GM12875 (cell line): Measurements from ENCODE around the gene RSBN1L.

Experiments
- H3K4me3 ChIP-seq: one replicate; pipeline ENCODE4 v1.5.1; 2011; ENCODE audit warnings: low read depth, low read length, control low read depth
- TF ChIP-seq, protein P1 (sequence below): IDR thresholded peaks from 2 replicates; pipeline ENCODE4 v1.5.1; 2011; ENCODE audit warnings: low read depth, mild to moderate bottlenecking, control low read depth, inconsistent platforms, low read length, moderate library complexity, borderline replicate concordance; ENCODE audit not compliant: insufficient read depth

RSBN1L gene

GRCh38 chr7:77746164-77746823, 50.0 kb downstream of the RSBN1L start:
- TF ChIP-seq, protein P1, sequence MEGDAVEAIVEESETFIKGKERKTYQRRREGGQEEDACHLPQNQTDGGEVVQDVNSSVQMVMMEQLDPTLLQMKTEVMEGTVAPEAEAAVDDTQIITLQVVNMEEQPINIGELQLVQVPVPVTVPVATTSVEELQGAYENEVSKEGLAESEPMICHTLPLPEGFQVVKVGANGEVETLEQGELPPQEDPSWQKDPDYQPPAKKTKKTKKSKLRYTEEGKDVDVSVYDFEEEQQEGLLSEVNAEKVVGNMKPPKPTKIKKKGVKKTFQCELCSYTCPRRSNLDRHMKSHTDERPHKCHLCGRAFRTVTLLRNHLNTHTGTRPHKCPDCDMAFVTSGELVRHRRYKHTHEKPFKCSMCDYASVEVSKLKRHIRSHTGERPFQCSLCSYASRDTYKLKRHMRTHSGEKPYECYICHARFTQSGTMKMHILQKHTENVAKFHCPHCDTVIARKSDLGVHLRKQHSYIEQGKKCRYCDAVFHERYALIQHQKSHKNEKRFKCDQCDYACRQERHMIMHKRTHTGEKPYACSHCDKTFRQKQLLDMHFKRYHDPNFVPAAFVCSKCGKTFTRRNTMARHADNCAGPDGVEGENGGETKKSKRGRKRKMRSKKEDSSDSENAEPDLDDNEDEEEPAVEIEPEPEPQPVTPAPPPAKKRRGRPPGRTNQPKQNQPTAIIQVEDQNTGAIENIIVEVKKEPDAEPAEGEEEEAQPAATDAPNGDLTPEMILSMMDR, result no peak
- no peak overlapping the region for H3K4me3 ChIP-seq

- TF ChIP-seq, protein P1, result no peak
- H3K4me3 ChIP-seq, result no peak overlapping the region
These were observed 50.5 kb downstream of the RSBN1L start for GRCh38 chr7:77746824-77747165.

GRCh38 chr7:77747178-77747577, 50.9 kb downstream of the RSBN1L start:
- TF ChIP-seq, protein P1, result no peak
- H3K4me3 ChIP-seq, result no peak overlapping the region

GRCh38 chr7:77747718-77748117, 51.5 kb downstream of the RSBN1L start:
- no peak overlapping the region for H3K4me3 ChIP-seq
- TF ChIP-seq, protein P1, result no peak

- TF ChIP-seq, protein P1, result no peak
These were observed 55.8 kb downstream of the RSBN1L start for GRCh38 chr7:77752016-77752415.

GRCh38 chr7:77753173-77753572, 56.9 kb downstream of the RSBN1L start:
- H3K4me3 ChIP-seq, result no peak overlapping the region
- TF ChIP-seq, protein P1, result no peak

More at GRCh38 chr7:77752016-77752415, 55.8 kb downstream of the RSBN1L start:
- no peak overlapping the region for H3K4me3 ChIP-seq

GRCh38 chr7:77757589-77757988, 61.3 kb downstream of the RSBN1L start:
- no peak overlapping the region for H3K4me3 ChIP-seq
- TF ChIP-seq, protein P1, result no peak
